Measurements from ENCODE around the gene PALLD. TPM values are rescaled to one million over a fixed set of nuclear protein-coding genes. Genes with fewer than 3 reads are reported as not detected.
"Not testable (repeated sequence)": the region's sequence is repeated elsewhere in the genome, so short reads cannot be mapped to it uniquely, and the experiment has no call there.

PALLD gene
- total RNA-seq (2014; rRNA removed; shearing (Covaris generic); ENCODE audit: low replicate concordance), result 95.9 and 130 TPM in 2 replicates

DNA sequence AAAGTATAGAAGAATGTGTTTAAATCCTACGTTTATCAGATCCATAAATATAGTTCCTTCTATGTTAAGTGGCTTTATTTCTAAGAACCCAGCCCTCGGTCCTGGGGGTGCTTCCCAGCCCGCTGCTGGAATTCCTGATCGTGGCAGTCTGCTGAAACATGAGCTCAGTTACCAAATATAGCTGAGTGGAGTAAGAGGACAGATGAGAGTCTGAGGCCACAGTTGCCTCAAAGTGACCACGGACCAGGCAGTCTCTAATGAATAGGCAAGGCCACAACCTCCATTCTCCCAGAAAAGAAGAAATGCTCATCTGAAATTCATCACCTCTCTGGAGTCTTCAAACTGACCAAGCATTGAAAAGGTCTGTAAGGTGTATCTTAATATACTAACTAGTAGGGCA, at the start of gene PALLD:
Gene PALLD, plus strand, starts transcription at position 219 of the 400 bp plus-strand sequence.
- DNase-seq (ENCODE audit: low read depth), result no peak
- in situ Hi-C loops (cut with HindIII; ENCODE audit: low pct_unique_long_range_greater_than_20kb, low sequenced_read_pairs), result no loop called here

DNA sequence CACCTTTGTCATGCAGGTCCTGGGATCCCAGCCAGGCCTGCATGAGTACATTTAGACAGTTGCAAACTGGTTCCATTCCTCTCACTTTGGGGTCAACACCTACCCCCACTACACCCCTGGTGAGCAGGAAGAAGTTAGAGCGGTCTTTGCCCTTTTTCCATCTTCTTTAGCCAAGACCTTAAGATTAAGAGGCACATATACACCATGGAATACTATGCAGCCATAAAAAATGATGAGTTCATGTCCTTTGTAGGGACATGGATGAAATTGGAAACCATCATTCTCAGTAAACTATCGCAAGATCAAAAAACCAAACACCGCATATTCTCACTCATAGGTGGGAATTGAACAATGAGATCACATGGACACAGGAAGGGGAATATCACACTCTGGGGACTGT, 47.8 kb upstream of the PALLD start:
- DNase-seq (ENCODE audit: low read depth); in situ Hi-C loops (cut with HindIII; ENCODE audit: low pct_unique_long_range_greater_than_20kb, low sequenced_read_pairs): not testable (repeated sequence)

DNA sequence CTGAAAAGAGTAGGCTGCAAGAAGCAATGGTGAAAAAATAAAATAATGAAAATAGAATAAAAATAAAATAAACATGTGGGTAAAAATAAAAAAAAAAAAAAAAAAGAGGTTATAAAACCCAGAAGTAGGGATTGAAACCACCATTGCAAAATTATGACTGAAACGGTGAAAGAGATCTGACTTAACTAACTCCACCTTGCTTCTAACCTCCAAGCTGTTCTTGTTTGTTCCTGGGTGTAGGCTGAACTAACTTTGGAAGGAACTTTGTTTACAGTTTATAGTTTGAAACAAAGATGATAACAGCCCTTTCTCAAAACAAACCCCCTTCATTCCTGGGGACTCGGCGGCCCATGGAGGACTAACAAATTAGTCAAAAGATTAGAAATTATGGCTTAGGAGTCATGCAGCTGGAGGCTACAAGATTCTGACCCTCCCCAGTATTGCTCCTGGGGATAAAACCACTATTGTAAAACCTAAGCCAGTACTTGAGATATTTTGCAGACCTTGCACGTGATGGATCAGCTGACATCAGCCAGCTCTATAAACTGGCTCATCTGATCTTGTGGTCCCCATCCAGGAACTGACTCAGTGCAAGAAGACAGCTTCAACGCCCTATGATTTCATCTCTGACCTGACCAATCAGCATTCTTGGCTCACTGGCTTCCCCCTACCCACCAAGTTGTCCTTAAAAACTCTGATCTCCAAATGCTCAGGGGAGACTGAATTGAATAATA, 47.0 kb upstream of the PALLD start:
- in situ Hi-C loops (cut with HindIII; ENCODE audit: low pct_unique_long_range_greater_than_20kb, low sequenced_read_pairs), result no loop called here
- DNase-seq (ENCODE audit: low read depth), result peak; percentile 51

DNA sequence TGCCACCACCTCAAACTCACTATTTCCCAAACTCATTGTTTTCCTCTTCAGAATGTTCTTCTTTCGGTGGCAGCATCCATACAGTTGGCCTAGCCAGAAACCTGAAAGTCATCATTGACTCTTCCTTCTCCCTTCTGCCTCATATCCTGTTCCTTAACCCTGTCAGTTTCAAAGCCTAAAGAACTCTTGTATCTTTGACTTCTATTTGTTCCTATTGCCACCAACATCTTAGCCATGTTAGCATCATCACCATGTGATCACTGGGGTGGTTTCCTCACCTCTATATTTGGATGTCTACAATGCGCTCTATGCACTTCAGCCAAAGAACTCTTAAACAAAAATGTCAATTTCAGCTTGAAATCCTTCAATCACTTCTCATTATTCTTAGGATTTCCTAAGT, 45.5 kb upstream of the PALLD start:
- no peak for DNase-seq (ENCODE audit: low read depth)
- in situ Hi-C loops (cut with HindIII; ENCODE audit: low pct_unique_long_range_greater_than_20kb, low sequenced_read_pairs), result no loop called here

DNA sequence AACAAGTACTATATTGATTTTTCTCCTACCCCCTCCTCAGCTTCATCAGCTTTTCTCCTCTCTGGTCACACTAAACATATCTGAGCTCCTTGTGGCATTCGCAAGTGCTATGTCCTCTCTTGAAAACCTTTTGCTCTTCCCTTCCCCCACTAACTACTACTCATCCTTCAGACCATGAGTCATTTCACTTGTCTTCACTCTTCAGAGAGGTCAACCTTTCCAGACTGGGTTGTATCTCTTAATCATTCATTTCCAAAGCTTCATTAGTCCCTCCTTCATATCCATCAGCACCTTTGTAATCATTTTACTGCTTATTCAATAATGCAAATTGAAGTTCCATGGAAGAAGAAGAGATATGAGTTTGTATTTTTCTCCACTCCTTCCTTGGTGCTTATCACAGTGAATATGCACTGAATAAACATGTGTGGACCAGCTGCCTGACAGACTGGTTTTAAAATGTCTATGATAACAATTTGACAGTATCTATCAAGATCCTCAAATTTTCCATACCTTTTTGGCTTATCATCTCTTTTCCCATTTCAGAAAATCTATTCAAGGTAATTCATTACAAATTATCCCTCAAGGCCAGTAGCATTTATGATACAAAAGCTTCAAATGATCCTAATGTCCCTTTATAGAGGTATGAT, 45.0 kb upstream of the PALLD start:
- in situ Hi-C loops (cut with HindIII; ENCODE audit: low pct_unique_long_range_greater_than_20kb, low sequenced_read_pairs), result no loop called here

DNA sequence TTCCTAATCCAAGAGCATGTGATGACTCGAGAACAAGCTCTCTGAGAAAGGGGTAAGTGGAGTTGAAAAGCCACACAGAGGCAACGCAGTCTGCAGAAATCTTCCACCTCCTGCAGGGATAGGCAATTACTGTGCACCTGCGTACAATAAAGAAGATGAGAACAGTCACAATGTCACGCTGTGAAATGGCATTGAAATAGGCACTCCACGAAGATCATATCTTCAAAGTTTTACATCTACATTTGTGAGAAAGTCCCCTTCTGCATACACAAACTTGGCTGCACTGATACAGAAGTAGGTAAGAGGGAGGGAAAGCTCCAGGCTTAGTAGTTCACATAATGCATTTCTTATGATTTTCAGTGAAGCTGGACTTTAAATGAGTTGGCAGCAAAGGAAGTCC, 43.7 kb upstream of the PALLD start:
- DNase-seq (ENCODE audit: low read depth), result no peak

More for the DNA sequence above, 45.0 kb upstream of the PALLD start:
- DNase-seq (ENCODE audit: low read depth), result peak; percentile 86

DNA sequence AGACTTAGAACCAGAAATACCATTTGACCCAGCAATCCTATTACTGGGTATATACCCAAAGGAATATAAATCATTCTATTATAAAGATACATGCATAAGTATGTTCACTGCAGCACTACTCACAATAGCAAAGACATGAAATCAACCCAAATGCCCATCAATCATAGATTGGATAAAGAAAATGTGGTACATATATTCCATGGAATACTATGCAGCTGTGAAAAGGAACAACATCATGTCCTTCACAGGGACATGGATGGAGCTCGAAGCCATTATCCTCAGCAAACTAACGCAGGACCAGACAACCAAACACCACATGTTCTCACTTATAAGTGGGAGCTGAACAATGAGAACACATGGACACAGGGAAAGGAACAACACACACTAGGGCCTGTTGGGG, 38.6 kb upstream of the PALLD start:
- in situ Hi-C loops (cut with HindIII; ENCODE audit: low pct_unique_long_range_greater_than_20kb, low sequenced_read_pairs), result not testable (repeated sequence)

More for the DNA sequence above, 43.7 kb upstream of the PALLD start:
- in situ Hi-C loops (cut with HindIII; ENCODE audit: low pct_unique_long_range_greater_than_20kb, low sequenced_read_pairs), result no loop called here

DNA sequence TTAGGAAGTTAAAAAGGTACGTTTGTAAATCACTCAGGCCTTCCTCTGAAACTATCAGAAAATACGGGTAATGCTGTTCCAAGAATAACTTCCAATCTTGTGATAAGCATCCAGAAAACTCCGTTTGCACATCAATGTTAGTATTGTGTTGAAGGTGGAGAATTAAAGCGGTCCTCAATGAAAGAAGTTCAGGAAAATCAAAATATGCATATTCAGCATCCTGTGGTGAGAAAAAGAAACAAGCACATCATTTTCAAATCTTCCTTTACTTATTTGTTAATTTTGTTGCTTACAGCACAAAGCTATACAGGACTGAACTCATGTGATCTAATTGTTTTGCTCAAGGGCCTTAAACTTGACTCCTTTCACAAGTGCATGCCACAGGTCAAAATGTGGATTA, 35.0 kb upstream of the PALLD start:
- in situ Hi-C loops (cut with HindIII; ENCODE audit: low pct_unique_long_range_greater_than_20kb, low sequenced_read_pairs), result no loop called here
- DNase-seq (ENCODE audit: low read depth), result no peak

More for the DNA sequence above, 38.6 kb upstream of the PALLD start:
- DNase-seq (ENCODE audit: low read depth), result not testable (repeated sequence)

DNA sequence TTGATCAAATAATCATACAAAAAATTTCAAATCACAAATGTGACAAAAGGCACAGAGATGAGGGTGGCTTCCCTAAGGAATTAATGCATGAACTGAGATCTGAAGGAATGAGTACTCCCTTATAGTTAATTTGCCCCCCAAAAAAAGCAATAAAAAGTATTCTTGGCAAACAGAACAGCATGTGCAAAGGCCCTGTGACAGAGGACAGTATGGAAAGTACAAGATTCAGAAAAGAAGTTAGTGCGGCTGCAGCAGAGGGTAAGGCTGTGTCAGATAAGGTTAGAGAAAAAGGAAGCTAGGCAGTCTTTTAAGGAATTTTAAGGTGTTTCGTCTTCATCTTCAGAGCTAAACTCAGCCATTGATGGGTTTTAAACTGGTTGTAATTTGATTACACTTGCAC, 23.9 kb upstream of the PALLD start:
- in situ Hi-C loops (cut with HindIII; ENCODE audit: low pct_unique_long_range_greater_than_20kb, low sequenced_read_pairs), result no loop called here
- no peak for DNase-seq (ENCODE audit: low read depth)

DNA sequence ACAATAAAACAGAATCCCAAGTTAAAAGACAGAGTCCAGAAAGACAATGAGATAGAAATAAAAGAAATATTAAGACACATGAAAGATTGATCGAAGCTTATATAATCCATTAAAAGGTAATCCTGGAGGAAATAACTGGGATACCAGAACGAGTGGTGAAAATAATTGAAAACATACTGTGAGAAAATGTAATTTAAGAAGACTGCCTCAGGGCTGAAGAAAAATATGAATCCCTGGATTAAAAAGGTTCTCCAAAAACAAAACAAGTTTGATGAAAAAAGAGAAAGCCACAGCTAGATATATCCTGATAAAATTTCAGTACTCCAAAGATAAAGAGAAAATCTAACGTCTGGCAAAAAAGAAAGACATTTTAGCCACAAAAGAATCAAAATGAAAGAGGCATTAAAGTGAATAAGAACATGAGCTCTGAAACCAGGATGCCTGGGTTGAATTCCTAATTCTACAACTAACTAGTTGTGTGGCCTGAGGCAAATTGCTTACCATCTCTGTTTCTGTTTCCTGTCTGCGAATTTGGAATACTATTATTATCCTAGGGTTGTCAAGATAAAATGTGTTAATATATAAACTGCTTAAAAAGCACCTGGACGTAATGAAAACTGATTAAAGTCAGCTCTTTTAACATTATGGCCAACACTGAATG, 22.1 kb upstream of the PALLD start:
- in situ Hi-C loops (cut with HindIII; ENCODE audit: low pct_unique_long_range_greater_than_20kb, low sequenced_read_pairs), result no loop called here
- DNase-seq (ENCODE audit: low read depth), result no peak

DNA sequence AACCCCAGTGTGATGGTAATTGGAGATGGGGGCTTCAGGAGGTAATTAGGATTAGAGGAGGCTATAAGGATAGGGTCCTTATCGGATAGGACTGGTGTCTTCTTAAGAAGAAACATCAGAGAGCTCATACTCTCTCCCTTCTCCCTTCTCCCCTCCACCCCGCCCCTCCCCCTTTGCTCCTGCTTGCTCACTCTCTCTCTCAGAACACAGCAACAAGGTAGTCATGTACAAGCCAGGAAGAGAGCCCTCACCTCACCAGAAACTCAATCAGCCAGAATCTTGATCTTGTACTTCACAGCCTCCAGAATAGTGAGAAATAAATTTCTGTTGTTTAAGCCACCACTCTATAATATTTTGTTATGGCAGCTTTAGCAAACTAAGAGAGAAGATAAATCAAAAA, 21.1 kb upstream of the PALLD start:
- no peak for DNase-seq (ENCODE audit: low read depth)
- in situ Hi-C loops (cut with HindIII; ENCODE audit: low pct_unique_long_range_greater_than_20kb, low sequenced_read_pairs), result no loop called here

DNA sequence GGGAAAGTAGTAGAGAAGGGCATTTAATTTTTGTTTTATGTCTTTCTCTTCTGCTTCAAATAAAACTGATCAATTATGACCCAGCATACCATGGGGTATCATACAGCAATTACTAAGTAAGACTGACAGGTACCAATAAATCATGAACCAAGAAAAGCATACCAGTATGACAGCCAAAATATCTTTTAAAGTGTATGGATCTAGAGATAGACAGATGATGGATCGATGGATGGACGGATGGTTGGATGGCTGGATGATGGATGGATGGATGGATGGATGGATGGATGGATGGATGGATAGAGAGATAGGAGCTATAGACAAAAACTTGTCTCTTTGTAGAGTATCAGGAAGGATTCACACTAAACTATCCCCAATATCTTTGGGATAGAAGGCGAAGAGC, 18.0 kb upstream of the PALLD start:
- no peak for DNase-seq (ENCODE audit: low read depth)
- in situ Hi-C loops (cut with HindIII; ENCODE audit: low pct_unique_long_range_greater_than_20kb, low sequenced_read_pairs), result no loop called here

DNA sequence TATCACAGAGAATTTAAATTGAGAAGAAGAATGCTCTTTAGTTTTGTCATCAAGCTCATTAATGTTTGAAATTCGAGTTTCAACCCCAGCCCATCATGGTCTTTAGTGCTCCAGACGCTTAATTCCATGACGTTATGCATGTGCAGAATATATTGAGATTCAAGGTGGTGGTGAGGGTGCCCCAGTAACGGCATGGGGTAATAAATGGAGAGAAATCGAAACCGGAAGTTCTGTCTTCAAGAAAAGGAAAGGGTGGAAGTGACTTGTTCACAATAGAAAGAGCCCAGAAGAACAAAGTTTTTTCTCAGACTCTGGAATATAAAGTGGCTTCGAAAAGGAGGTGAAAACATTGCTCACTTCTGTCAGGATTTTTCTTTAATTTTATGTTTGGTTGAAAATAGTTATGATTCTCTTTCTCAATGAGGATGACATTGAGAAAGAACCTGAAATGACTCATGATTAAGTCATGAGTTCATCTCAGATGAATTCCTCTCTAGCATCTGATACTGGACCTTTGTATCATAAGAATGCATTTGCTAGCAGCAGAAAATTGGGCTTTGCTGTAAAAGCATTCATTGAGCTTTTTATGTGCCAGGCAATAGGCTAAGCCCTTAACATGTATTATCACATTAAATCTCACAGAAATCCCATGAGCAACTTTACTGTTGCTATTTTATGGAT, 15.8 kb upstream of the PALLD start:
- in situ Hi-C loops (cut with HindIII; ENCODE audit: low pct_unique_long_range_greater_than_20kb, low sequenced_read_pairs), result no loop called here
- peak; percentile 81 for DNase-seq (ENCODE audit: low read depth)

DNA sequence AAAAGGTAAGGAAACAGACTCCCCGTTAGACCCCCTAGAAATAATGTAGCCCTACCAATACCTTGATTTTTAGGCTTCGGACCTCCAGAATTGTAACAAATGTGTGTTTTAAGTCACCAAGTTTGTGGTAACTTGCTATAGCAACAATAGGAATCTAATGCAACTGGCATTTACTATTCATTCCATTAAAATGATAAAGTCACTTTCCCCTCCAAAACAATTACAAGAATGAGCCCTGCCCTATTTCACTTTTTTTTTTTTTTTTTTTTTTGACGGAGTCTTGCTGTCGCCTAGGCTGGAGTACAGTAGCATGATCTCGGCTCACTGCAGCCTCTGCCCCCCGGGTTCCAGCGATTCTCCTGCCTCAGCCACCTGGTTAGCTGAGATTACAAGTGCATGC, 13.0 kb upstream of the PALLD start:
- in situ Hi-C loops (cut with HindIII; ENCODE audit: low pct_unique_long_range_greater_than_20kb, low sequenced_read_pairs), result no loop called here
- no peak for DNase-seq (ENCODE audit: low read depth)

DNA sequence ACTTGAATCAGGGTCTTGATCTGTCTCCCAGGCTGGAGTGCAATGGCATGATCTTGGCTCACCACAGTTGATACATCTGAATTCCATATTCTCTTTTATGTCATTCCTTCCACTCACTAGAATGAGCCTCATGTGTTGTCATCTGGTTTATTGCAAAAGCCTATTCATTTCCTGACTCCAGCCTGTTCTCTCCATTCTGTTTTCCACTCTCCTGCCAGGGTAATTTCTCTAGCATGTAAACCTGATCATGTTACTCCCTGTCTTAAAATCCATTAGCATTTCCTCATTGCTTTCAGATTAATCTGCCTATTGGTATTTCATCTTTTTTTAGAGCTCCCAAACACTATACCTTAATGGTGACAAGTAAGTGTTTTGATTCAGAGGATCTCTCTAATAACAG, 12.2 kb upstream of the PALLD start:
- DNase-seq (ENCODE audit: low read depth), result no peak
- in situ Hi-C loops (cut with HindIII; ENCODE audit: low pct_unique_long_range_greater_than_20kb, low sequenced_read_pairs), result no loop called here

DNA sequence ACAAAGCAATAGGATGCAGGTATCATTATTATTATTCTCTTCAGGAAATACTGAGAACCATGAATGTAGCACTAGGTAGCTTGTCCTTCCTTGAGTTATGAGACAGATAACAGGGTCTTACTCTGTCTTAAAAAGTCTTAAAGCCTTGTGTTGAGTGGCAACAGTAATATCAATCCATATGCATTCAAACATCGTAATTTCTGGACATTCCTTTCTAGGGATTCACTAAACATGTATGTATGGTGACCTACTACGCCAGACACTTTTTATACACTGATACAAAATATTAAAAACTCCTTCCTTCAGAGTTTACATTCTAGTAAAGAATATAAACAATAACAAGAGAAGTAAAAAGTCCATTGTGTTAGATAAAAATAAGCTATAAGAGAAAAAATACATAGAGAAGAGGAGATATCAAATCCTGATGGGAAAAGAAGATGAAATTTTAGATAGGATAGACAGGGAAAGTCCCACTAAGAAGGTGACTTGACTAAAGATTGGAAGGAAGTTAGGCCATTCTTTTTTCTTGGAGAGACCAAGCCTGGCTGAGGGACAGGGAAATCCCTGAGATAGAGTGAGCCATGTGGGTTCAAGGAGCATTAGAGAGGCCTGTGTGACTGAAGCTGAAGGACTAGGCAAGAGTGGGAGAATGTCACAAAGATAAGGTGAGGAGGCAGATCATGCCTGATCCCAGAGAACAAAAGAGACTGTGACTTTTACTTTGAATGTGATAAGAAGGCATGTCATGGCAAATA, 11.5 kb upstream of the PALLD start:
- in situ Hi-C loops (cut with HindIII; ENCODE audit: low pct_unique_long_range_greater_than_20kb, low sequenced_read_pairs), result no loop called here
- no peak for DNase-seq (ENCODE audit: low read depth)

DNA sequence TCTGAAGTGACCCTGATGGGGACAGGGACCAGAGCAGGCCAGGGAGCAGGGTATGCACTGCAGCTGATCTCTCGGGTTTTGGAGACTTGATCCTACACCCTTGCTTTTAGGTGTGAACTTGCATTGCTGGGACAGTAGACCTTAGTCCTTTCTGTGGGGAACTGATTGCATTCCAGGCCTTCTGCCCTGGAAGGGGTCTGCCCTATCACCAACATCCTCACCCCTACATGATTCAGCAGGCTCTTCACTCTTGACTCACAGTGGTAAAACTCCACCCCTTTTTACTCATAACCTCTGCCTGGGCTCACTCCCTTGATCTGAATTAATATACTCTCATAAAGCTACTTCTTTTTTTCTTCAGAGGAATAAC, 10.0 kb upstream of the PALLD start:
- peak; percentile 88 for DNase-seq (ENCODE audit: low read depth)
- in situ Hi-C loops (cut with HindIII; ENCODE audit: low pct_unique_long_range_greater_than_20kb, low sequenced_read_pairs), result no loop called here

DNA sequence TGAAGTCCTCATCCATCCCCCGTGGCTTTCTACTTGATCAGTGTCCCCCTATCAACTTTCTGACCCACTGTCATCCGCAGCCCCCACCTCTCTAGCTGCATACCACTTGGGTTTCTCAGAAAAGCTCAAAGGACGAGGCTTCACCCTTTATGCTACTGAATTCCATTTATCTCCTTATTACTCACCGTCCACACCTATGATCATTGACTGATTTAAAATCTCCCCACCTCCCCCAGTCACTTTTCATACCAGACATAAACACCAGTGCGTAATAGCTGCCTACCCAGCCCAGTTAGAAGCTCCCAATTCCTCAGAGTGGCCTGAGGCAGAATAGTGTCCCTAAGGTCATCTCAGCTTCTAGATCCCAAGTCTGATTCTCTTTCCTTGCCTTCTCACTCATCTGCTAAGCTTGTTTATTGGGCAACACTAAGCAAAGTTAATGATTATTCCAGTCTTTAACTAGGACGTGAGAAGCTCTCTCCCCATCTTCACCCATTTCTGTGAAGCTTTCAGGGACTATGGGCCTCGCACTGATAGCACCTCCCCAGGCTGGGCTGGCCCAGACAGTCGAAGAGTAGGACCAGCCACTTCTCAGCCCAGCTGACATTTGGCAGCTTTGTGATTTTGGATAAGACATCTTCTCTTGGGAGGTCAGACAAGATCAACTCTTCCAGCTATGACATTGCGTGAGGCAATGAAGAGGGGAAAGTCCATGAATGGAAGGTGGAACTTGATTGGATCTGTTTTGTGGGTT, 9.4 kb upstream of the PALLD start:
- DNase-seq (ENCODE audit: low read depth), result peak; percentile 92
- in situ Hi-C loops (cut with HindIII; ENCODE audit: low pct_unique_long_range_greater_than_20kb, low sequenced_read_pairs), result no loop called here
